ENCODE measurements around the gene B3GNT9.

Gene B3GNT9

GRCh38 chr16:67182288-67182687 lies 31.5 kb upstream of the B3GNT9 start:
- H3K4me3 ChIP-seq (replicated peaks in 1 of 2; ENCODE audit: low read depth in 2 of 2, low read length in 2 of 2) = peak overlapping the region in 1 of 2 donors; percentile 77
- TF ChIP-seq CTCF (IDR thresholded peaks at IDR 0.05; ENCODE audit: low read depth, low read length) = no peak
- no peak for DNase-seq (ENCODE audit: low read depth in 2 of 2)

- no peak for TF ChIP-seq CTCF (IDR thresholded peaks at IDR 0.05; ENCODE audit: low read depth, low read length)
- H3K4me3 ChIP-seq (replicated peaks in 1 of 2; ENCODE audit: low read depth in 2 of 2, low read length in 2 of 2) = peak overlapping the region in 1 of 2 donors; percentile 32
- peak; percentile 91 to 92 for DNase-seq (ENCODE audit: low read depth in 2 of 2)
Observed at GRCh38 chr16:67181346-67181745, 30.5 kb upstream of the B3GNT9 start.

GRCh38 chr16:67180166-67180565 lies 29.4 kb upstream of the B3GNT9 start:
- no peak overlapping the region for H3K4me3 ChIP-seq (replicated peaks in 1 of 2; ENCODE audit: low read depth in 2 of 2, low read length in 2 of 2)
- DNase-seq (ENCODE audit: low read depth in 2 of 2) = no peak

GRCh38 chr16:67179421-67180080 lies 28.8 kb upstream of the B3GNT9 start:
- DNase-seq (ENCODE audit: low read depth in 2 of 2) = no peak
- no peak overlapping the region for H3K4me3 ChIP-seq (replicated peaks in 1 of 2; ENCODE audit: low read depth in 2 of 2, low read length in 2 of 2)
- TF ChIP-seq CTCF (IDR thresholded peaks at IDR 0.05; ENCODE audit: low read depth, low read length) = no peak

More at GRCh38 chr16:67180166-67180565, 29.4 kb upstream of the B3GNT9 start:
- TF ChIP-seq CTCF (IDR thresholded peaks at IDR 0.05; ENCODE audit: low read depth, low read length) = no peak

- TF ChIP-seq CTCF (IDR thresholded peaks at IDR 0.05; ENCODE audit: low read depth, low read length) = peak; percentile 3
- peak; percentile 55 to 59 for DNase-seq (ENCODE audit: low read depth in 2 of 2)
- H3K4me3 ChIP-seq (replicated peaks in 1 of 2; ENCODE audit: low read depth in 2 of 2, low read length in 2 of 2) = peak overlapping the region; percentile 42 to 43
Observed at GRCh38 chr16:67177743-67178699, 27.2 kb upstream of the B3GNT9 start.

- TF ChIP-seq CTCF (IDR thresholded peaks at IDR 0.05; ENCODE audit: low read depth, low read length) = no peak
- no peak for DNase-seq (ENCODE audit: low read depth in 2 of 2)
Observed at GRCh38 chr16:67176662-67177061, 25.9 kb upstream of the B3GNT9 start.

More at GRCh38 chr16:67176662-67177061, 25.9 kb upstream of the B3GNT9 start:
- H3K4me3 ChIP-seq (replicated peaks in 1 of 2; ENCODE audit: low read depth in 2 of 2, low read length in 2 of 2) = no peak overlapping the region

Data from cardiac fibroblast (primary cell).